PC-9 (cell line): ENCODE data around the gene WAS. TPM values are rescaled to one million over a fixed set of nuclear protein-coding genes. Genes with fewer than 3 reads are reported as not detected.

Source experiments
- BruUV-seq: library from RNA; stranded (reverse); fragments of 400-500 nt; replicated peaks from 2 replicates; lab custom pipeline; 2021; lab: Mats Ljungman, UMichigan
- CTCF ChIA-PET: fragments of 300-600 bp; sonication (Branson Sonifier 250); formaldehyde crosslinking; loops from one replicate; lab custom pipeline; 2022; ENCODE audit warnings: antibody characterized with exemption; lab: Charles Lee
- POLR2A ChIA-PET: fragments of 300-600 bp; sonication (Branson Sonifier 250); formaldehyde crosslinking; loops from one replicate; lab custom pipeline; 2022; ENCODE audit warnings: antibody characterized with exemption; ENCODE audit not compliant: unreplicated experiment; lab: Charles Lee
- DNase-seq, 2 experiments: peaks; one replicate each; pipeline versions ENCODE4 v3.0.0 to v3.0.0-alpha.2; 2015 to 2022; ENCODE audit warnings: mixed read lengths in 1 of 2
- H2AFZ ChIP-seq: fragments of 200-600 bp; sonication (generic); 2 replicates; pipeline ENCODE4 v1.8.1; 2017; ENCODE audit warnings: antibody characterized with exemption
- H3F3A ChIP-seq: fragments of 200-600 bp; sonication (generic); 2 replicates; pipeline ENCODE4 v1.8.1; 2017; ENCODE audit warnings: antibody characterized with exemption, mild to moderate bottlenecking, low read depth; ENCODE audit not compliant: insufficient read depth
- H3K27ac ChIP-seq: fragments of 200-600 bp; sonication (generic); 2 replicates; pipeline ENCODE4 v1.6.1; 2016; ENCODE audit warnings: mixed run types
- H3K27me3 ChIP-seq: fragments of 200-600 bp; sonication (generic); 2 replicates; pipeline ENCODE4 v1.6.1; 2016; ENCODE audit warnings: low read depth, mixed run types; ENCODE audit not compliant: insufficient read depth
- H3K36me3 ChIP-seq: fragments of 200-600 bp; sonication (generic); 2 replicates; pipeline ENCODE4 v1.6.1; 2016; ENCODE audit warnings: low read depth, mixed run types
- H3K4me1 ChIP-seq: fragments of 200-600 bp; sonication (generic); replicated peaks from 2 replicates; pipeline ENCODE4 v1.6.1; 2016; ENCODE audit warnings: mixed run types; ENCODE audit not compliant: insufficient read depth
- H3K4me2 ChIP-seq: fragments of 200-600 bp; sonication (generic); 2 replicates; pipeline ENCODE4 v1.6.1; 2017; ENCODE audit warnings: mixed run types
- H3K4me3 ChIP-seq: fragments of 200-600 bp; sonication (generic); 2 replicates; pipeline ENCODE4 v1.6.1; 2016; ENCODE audit warnings: mixed run types
- H3K79me2 ChIP-seq: fragments of 200-600 bp; sonication (generic); 2 replicates; pipeline ENCODE4 v1.6.1; 2017; ENCODE audit warnings: low read depth, mixed run types
- H3K9me2 ChIP-seq: fragments of 200-600 bp; sonication (generic); 2 replicates; pipeline ENCODE4 v1.8.1; 2017; ENCODE audit warnings: mild to moderate bottlenecking; ENCODE audit not compliant: insufficient read depth
- H3K9me3 ChIP-seq: fragments of 200-600 bp; sonication (generic); 2 replicates; pipeline ENCODE4 v1.8.1; 2016; ENCODE audit warnings: low read depth; ENCODE audit not compliant: insufficient read depth
- H4K20me1 ChIP-seq: fragments of 200-600 bp; sonication (generic); 2 replicates; pipeline ENCODE4 v1.8.1; 2017; ENCODE audit not compliant: insufficient read depth
- EZH2 ChIP-seq: fragments of 200-600 bp; sonication (generic); IDR thresholded peaks from 2 replicates; pipeline ENCODE4 v1.8.0; 2017; ENCODE audit warnings: antibody characterized with exemption, low read depth
- intact Hi-C: fragments of 100-400 bp; cut with micrococcal nuclease; formaldehyde crosslinking; loops from one replicate; pipeline ENCODE4 v1.10.0; 2022; ENCODE audit not compliant: unreplicated experiment
- total RNA-seq: library from RNA; stranded (reverse); gene quantifications from 2 replicates; pipeline ENCODE4 v1.2.3, GENCODE V29; 2021
- TF ChIP-seq, protein P1 (sequence below): fragments of 200-600 bp; sonication (generic); conservative IDR thresholded peaks from 2 replicates; pipeline ENCODE4 v1.6.1; 2017; ENCODE audit warnings: mixed run types, antibody characterized with exemption, mild to moderate bottlenecking, moderate library complexity

The WAS gene
- total RNA-seq, 1 experiment from 2014 or later, result 0.22 TPM

DNA sequence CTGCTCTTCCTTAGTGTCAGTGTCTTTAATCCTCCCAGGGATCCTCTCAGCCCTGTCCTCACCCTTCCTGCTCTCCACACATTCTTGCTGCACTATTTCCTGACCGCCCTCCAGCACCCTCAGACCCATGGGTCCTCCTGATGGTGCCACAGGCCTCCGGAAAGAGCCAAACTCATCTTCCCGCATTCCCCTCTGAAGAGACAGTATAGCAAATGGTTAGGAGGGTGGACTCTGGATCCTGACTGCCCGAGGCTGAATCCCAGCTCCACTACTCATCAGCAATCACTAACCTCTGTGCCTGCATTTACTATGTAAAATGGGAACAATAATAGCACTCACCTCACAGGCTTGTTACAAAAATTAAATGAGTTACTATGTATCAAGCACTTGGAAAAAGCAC, 19.1 kb downstream of the WAS start:
- intact Hi-C loops, result no loop called here
- BruUV-seq, result no TSS peak
- H2AFZ ChIP-seq, result no peak overlapping the region
- peaks cover 11% of the 10 kb centered on the region; the same call in 1 of the 2 replicates for H3K4me1 ChIP-seq
- no peaks in the 10 kb centered on the region for H3K9me2 ChIP-seq
- POLR2A ChIA-PET, result no interaction called here
- no peaks in the 10 kb centered on the region for H3K27me3 ChIP-seq
- H3K4me2 ChIP-seq, result no peak overlapping the region
- no peaks in the 10 kb centered on the region for H4K20me1 ChIP-seq
- no peak overlapping the region for H3K4me3 ChIP-seq
- no peaks in the 10 kb centered on the region for H3K36me3 ChIP-seq
- no peak for TF ChIP-seq EZH2
- TF ChIP-seq, protein P1, sequence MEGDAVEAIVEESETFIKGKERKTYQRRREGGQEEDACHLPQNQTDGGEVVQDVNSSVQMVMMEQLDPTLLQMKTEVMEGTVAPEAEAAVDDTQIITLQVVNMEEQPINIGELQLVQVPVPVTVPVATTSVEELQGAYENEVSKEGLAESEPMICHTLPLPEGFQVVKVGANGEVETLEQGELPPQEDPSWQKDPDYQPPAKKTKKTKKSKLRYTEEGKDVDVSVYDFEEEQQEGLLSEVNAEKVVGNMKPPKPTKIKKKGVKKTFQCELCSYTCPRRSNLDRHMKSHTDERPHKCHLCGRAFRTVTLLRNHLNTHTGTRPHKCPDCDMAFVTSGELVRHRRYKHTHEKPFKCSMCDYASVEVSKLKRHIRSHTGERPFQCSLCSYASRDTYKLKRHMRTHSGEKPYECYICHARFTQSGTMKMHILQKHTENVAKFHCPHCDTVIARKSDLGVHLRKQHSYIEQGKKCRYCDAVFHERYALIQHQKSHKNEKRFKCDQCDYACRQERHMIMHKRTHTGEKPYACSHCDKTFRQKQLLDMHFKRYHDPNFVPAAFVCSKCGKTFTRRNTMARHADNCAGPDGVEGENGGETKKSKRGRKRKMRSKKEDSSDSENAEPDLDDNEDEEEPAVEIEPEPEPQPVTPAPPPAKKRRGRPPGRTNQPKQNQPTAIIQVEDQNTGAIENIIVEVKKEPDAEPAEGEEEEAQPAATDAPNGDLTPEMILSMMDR, result no peak
- CTCF ChIA-PET, result no interaction called here
- DNase-seq, result no peak
- H3K79me2 ChIP-seq, result 0 out of 2 replicates have a peak, but pooled peaks cover 3% of the 10 kb centered on the region
- no peaks in the 10 kb centered on the region for H3K9me3 ChIP-seq
- H3F3A ChIP-seq, result peaks cover 12% of the 10 kb centered on the region; the same call in 1 of the 2 replicates
- no peak overlapping the region for H3K27ac ChIP-seq

DNA sequence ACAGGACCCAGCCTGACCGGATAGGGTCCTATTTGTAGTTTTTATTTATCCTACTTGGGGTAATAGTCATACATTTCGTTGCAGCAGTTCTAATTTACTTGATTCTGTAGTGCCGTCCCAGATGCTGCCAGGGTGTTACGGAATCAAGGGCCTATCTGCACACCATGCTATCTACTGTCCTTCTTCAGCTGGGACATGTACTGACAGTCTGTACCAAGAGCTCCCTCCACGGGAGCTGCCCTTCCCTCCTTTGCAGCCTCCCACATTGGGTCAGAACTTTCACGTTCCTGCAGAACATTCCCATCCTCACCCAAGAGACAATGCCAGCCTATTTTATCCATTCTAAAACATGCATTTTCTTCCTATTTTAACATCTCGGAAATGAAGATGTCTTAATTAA, 19.6 kb downstream of the WAS start:
- TF ChIP-seq, protein P1, result no peak
- no peak for TF ChIP-seq EZH2
- no TSS peak for BruUV-seq
- Histone ChIP-seq H3K27ac (peak overlapping the region; percentile 41; the same call in 1 of the 2 replicates), H3K79me2 (no peaks in the 10 kb centered on the region), H3F3A (peaks cover 12% of the 10 kb centered on the region; the same call in 1 of the 2 replicates), H3K36me3 (no peaks in the 10 kb centered on the region), H4K20me1 (no peaks in the 10 kb centered on the region), H3K4me1 (peaks cover 11% of the 10 kb centered on the region; the same call in 1 of the 2 replicates), H3K9me2 (no peaks in the 10 kb centered on the region), H3K9me3 (no peaks in the 10 kb centered on the region), H2AFZ (no peak overlapping the region), H3K4me3 (no peak overlapping the region), H3K27me3 (no peaks in the 10 kb centered on the region), H3K4me2 (no peak overlapping the region)
- ChIA-PET CTCF (interaction anchor here (0.6 kb wide), 1 partner anchor 150 kb away, joined by 3 read pairs; no protein-coding TSS in a partner anchor), POLR2A (no interaction called here)
- intact Hi-C loops, result no loop called here
- DNase-seq, result no peak

DNA sequence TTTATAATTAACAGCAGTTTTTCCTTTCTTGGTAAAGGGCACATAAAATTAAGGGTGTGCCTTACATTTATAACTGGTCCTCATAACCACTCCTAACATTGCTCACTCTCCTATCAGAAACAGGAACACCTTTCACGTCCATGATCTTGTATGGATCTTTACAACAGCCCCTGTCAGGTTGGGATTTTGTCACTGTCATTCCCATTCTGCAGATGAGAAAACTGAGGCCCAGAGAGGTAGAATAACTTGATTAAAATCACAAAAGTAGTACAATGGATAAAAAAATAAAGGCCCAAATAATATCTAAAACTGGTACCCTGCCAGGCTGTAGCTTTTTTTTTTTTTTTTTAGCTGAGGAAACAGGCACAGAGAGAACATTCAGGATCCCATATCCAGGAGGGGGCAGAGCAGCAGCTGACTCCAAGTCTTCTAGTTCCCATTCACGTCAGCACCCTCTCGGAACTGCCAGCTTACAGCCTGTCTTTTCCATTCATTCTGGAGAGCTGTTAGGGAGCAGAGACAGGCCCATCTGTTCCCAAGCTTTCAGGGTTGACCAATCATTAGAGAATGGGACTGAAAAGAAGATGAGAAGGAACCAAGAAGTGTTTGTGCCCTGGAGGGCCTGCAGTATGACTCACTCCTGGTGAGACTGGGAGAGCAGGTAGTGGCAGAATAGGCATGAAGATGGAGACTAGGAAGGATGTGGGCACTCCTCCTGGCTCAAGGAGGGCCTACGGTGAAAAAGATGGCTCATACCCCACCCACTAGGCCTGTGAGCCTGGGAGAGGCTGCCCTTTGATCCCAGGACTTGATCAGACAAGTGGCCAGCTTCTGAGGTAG, 20.3 kb downstream of the WAS start:
- Histone ChIP-seq H3K36me3 (no peaks in the 10 kb centered on the region), H4K20me1 (no peaks in the 10 kb centered on the region), H3K27me3 (no peaks in the 10 kb centered on the region), H3K4me2 (peak overlapping the region; percentile 23; the same call in 1 of the 2 replicates), H3K9me2 (no peaks in the 10 kb centered on the region), H3K4me3 (no peak overlapping the region), H3K79me2 (no peaks in the 10 kb centered on the region), H3K27ac (peak overlapping the region; percentile 62), H2AFZ (no peak overlapping the region), H3K9me3 (no peaks in the 10 kb centered on the region), H3K4me1 (peaks cover 11% of the 10 kb centered on the region; the same call in 1 of the 2 replicates), H3F3A (peaks cover 12% of the 10 kb centered on the region; the same call in 1 of the 2 replicates)
- TF ChIP-seq, protein P1, result no peak
- intact Hi-C loops, result no loop called here
- ChIA-PET POLR2A (no interaction called here), CTCF (interaction anchor here (0.6 kb wide), 1 partner anchor 149 kb away, joined by 3 read pairs; no protein-coding TSS in a partner anchor)
- no TSS peak for BruUV-seq
- DNase-seq, result peak; percentile 61 to 85
